Endodermal cell (in vitro differentiated cells): Measurements from ENCODE around the gene SPDYA. TPM values are rescaled to one million over a fixed set of nuclear protein-coding genes. Genes with fewer than 3 reads are reported as not detected.

Experiments
- DNase-seq: peaks from one replicate; pipeline ENCODE4 v3.0.0-alpha.2; 2017
- H3K27ac ChIP-seq: 2 replicates; pipeline ENCODE4 v1.5.1; 2013; ENCODE audit warnings: mild to moderate bottlenecking, low read depth, low read length, moderate library complexity
- H3K27me3 ChIP-seq: 2 replicates; pipeline ENCODE4 v1.6.1; 2013; ENCODE audit warnings: mild to moderate bottlenecking, low read length, moderate library complexity; ENCODE audit not compliant: insufficient read depth, control insufficient read depth, poor library complexity, severe bottlenecking
- H3K36me3 ChIP-seq: 2 replicates; pipeline ENCODE4 v1.7.0; 2013; ENCODE audit warnings: mild to moderate bottlenecking, low read length, moderate library complexity; ENCODE audit not compliant: control insufficient read depth, insufficient read depth
- H3K4me1 ChIP-seq: one replicate; pipeline ENCODE4 v1.7.0; 2013; ENCODE audit warnings: low read length; ENCODE audit not compliant: control insufficient read depth, insufficient read depth
- H3K4me3 ChIP-seq: 2 replicates; pipeline ENCODE4 v1.5.1; 2013; ENCODE audit warnings: mild to moderate bottlenecking, low read length, moderate library complexity
- H3K9ac ChIP-seq: 2 replicates; pipeline ENCODE4 v1.6.1; 2013; ENCODE audit warnings: mild to moderate bottlenecking, low read length, moderate library complexity; ENCODE audit not compliant: poor library complexity, severe bottlenecking; ENCODE audit errors: extremely low read depth
- H3K9me3 ChIP-seq: 2 replicates; pipeline ENCODE4 v1.6.1; 2013; ENCODE audit warnings: mild to moderate bottlenecking, low read length, moderate library complexity; ENCODE audit not compliant: control insufficient read depth
- H3K27ac Mint-ChIP-seq: 2 replicates; pipeline ENCODE4 v1.8.0; 2020; ENCODE audit warnings: mixed read lengths
- H3K27me3 Mint-ChIP-seq: 2 replicates; pipeline ENCODE4 v1.8.0; 2021; ENCODE audit warnings: mild to moderate bottlenecking, mixed read lengths; ENCODE audit not compliant: insufficient read depth
- H3K36me3 Mint-ChIP-seq: 2 replicates; pipeline ENCODE4 v1.8.0; 2020; ENCODE audit warnings: low read depth, mixed read lengths
- H3K4me1 Mint-ChIP-seq: 2 replicates; pipeline ENCODE4 v1.8.0; 2020; ENCODE audit warnings: mixed read lengths
- H3K4me3 Mint-ChIP-seq: 2 replicates; pipeline ENCODE4 v1.8.0; 2020; ENCODE audit warnings: mild to moderate bottlenecking, moderate library complexity, mixed read lengths
- H3K9me3 Mint-ChIP-seq: 2 replicates; pipeline ENCODE4 v1.8.0; 2020; ENCODE audit warnings: mild to moderate bottlenecking, mixed read lengths
- CTCF ChIP-seq: fragments of 200-600 bp; sonication (generic); conservative IDR thresholded peaks from 2 replicates; pipeline ENCODE4 v1.5.0; 2021; ENCODE audit warnings: antibody characterized with exemption, mild to moderate bottlenecking
- WGBS, 2 experiments: methylation state at CpG; one replicate each; pipeline versions ENCODE4 v1.1.5 to v1.1.7; 2013; ENCODE audit warnings: missing lambda C conversion rate in 2 of 2, mixed read lengths in 1 of 2; ENCODE audit not compliant: insufficient coverage in 1 of 2, insufficient read length in 1 of 2; 5-methylcytosine and 5-hydroxymethylcytosine counted together
- total RNA-seq, 2 donors: library from RNA; stranded (reverse); fragmentation: NEBNext Ultra II Directional in 1 of 2; extraction: Animal tissue kit (Norgen Biotek cat#: 25700) in 1 of 2; gene quantifications; 2 replicates in 1 of 2; 3 replicates in 1 of 2; pipeline ENCODE4 v1.2.1, GENCODE V29; 2021

The SPDYA gene
- total RNA-seq, 2 donors from 2014 or later = 0.91 to 1.6 TPM

DNA sequence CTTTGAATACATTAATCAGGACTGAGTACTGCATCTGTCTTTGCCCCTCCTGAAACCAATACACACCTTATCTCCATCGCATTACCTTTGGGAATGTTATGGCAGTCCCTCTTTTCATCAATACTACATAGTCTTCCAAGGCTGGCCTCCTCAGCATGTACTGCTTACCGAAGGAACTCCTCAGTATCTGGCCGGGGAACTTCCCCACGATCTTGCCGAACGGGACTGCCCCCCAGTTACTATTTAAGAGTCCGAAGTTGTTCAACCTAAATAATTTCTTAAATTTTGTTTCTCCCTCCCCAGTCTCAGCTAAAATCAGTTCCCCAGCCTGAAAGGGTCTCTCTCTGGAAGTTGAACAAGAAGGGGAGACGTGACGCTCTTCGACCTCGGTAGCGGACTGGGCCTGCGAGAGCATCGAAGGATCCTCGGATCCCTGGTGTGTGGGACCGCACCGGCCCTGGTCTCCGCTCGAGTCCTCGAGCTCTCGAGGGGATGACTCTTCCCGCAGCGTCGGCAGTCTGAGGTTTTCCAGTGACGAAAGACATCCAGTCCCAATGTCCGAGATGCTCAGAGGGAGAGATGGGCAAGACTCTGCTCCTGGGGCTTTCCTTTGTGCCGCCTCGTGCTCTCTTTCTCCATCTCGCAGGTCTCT, 59.0 kb downstream of the SPDYA start:
- Histone ChIP-seq H3K9me3 (no peaks in the 10 kb centered on the region), H3K27me3 (peaks cover 2% of the 10 kb centered on the region), H3K27ac (peak overlapping the region; percentile 67), H3K9ac (peak overlapping the region; percentile 85), H3K4me3 (peak overlapping the region; percentile 98), H3K4me1 (peaks cover 2% of the 10 kb centered on the region), H3K36me3 (peaks cover 1% of the 10 kb centered on the region)
- no peaks in the 10 kb centered on the region for H3K9me3 Mint-ChIP-seq
- no peak for TF ChIP-seq CTCF
- H3K36me3 Mint-ChIP-seq = peaks cover 9% of the 10 kb centered on the region
- H3K4me1 Mint-ChIP-seq = peaks cover 15% of the 10 kb centered on the region
- H3K4me3 Mint-ChIP-seq = peak overlapping the region; percentile 98
- peak overlapping the region; percentile 98 for H3K27ac Mint-ChIP-seq
- WGBS, 2 experiments = 1% methylated on average over 19 to 29 of the region's 29 CpGs
- DNase-seq = peak; percentile 44
- H3K27me3 Mint-ChIP-seq = peaks cover 23% of the 10 kb centered on the region

DNA sequence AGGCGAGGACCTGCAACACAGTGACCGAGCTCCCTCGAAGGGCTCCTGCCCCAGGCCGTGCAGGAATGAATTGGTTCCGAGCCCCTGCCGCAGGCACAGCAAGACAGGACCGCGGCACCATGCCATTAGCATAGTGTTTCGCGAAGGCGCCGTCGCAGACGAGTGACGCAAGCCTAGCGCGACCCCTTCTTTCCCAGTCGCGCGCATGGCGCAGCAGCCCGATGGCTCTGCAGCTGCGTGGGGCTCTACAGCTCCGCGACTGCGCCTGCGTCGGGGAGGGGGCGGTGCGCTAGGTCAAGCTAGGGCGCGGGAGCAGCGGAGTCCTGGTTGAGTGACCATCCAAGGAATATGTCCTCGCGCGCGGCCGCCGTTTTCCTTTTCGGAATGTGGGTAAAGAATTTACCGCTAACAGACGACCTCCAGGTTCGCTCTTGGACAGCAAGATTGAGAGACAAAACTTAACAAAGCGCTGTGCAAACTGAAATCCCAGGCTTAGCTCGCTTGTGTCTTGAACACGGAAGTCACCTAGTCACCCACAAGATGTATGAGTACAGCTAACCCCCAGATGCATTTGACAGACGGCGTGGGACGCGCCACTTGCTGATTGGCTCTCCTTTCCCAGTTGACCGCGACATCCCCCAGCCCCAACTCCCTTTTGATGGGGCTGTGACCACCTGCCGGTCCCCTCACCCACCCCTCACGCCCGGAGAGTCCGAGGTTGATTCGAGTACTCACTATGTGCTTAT, 59.7 kb downstream of the SPDYA start, which contains the start of gene TRMT61B:
Gene TRMT61B (minus strand): TSS at position 164 of the 746 bp plus-strand sequence. CDS start 32 bp downstream, at position 132.
- H3K36me3 Mint-ChIP-seq = peaks cover 6% of the 10 kb centered on the region
- no peak for TF ChIP-seq CTCF
- Histone ChIP-seq H3K36me3 (no peaks in the 10 kb centered on the region), H3K4me3 (peak within 1 kb of the TSS; percentile 98), H3K9me3 (no peaks in the 10 kb centered on the region), H3K27ac (peak within 1 kb of the TSS; percentile 67), H3K4me1 (no peaks in the 10 kb centered on the region), H3K27me3 (peaks cover 9% of the 10 kb centered on the region), H3K9ac (peak within 1 kb of the TSS; percentile 85)
- DNase-seq = peak; percentile 99
- no peaks in the 10 kb centered on the region for H3K9me3 Mint-ChIP-seq
- WGBS, 2 experiments = 0% methylated on average over 24 to 57 of the region's 57 CpGs
- peak within 1 kb of the TSS; percentile 98 for H3K4me3 Mint-ChIP-seq
- peak within 1 kb of the TSS; percentile 98 for H3K27ac Mint-ChIP-seq
- H3K27me3 Mint-ChIP-seq = peaks cover 29% of the 10 kb centered on the region
- peaks cover 15% of the 10 kb centered on the region for H3K4me1 Mint-ChIP-seq

DNA sequence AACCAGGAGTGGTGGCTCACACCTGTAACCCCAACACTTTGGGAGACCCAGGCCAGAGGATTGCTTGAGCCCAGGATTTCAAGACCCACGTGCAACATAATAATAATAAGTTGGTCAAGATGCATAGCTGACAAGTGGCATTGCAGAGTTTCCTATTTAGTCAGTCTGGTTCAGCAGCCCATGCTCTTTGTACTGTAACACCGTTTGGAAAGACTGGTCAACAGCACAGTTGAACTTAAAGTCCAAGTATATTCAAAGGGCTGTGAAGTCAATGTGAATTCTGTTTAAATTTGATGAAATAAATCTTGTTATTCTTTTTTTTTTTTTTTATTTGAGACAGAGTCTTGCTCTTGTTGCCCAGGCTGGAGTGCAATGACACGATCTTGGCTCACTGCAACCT, 61.0 kb downstream of the SPDYA start:
- Mint-ChIP-seq H3K4me3 (no peak overlapping the region), H3K36me3 (peaks cover 5% of the 10 kb centered on the region), H3K9me3 (no peaks in the 10 kb centered on the region), H3K27ac (no peak overlapping the region), H3K4me1 (peaks cover 15% of the 10 kb centered on the region), H3K27me3 (peaks cover 42% of the 10 kb centered on the region)
- Histone ChIP-seq H3K9me3 (no peaks in the 10 kb centered on the region), H3K4me3 (no peak overlapping the region), H3K36me3 (no peaks in the 10 kb centered on the region), H3K4me1 (no peaks in the 10 kb centered on the region), H3K27ac (no peak overlapping the region), H3K27me3 (peaks cover 22% of the 10 kb centered on the region), H3K9ac (no peak overlapping the region)
- no peak for DNase-seq
- WGBS, 2 experiments = 82 to 87% methylated on average over 3 of the region's 3 CpGs
- no peak for TF ChIP-seq CTCF
